ENCODE data around the gene SNCB. TPM values are rescaled to one million over a fixed set of nuclear protein-coding genes. Genes with fewer than 3 reads are reported as not detected.

The SNCB gene
- total RNA-seq, 1 donor from 2014 or later, result not detected

Small RNAs within 50 kb of the gene (microRNA-seq; reads per million reads assigned to microRNA genes)
- gene MIR4281, result not detected

Other genes with a start within 250 kb of the SNCB start
- 18.7 TPM for gene NOP16, start 241.9 kb downstream of the SNCB start, total RNA-seq
- 210 TPM for gene HIGD2A, start 241.8 kb downstream of the SNCB start, total RNA-seq
- gene CLTB, start 214.0 kb downstream of the SNCB start, total RNA-seq, result 209 TPM
- 12.3 TPM for gene FAF2, start 182.1 kb downstream of the SNCB start, total RNA-seq
- 27.8 TPM for gene RNF44, start 93.1 kb downstream of the SNCB start, total RNA-seq
- 0.19 TPM for gene CDHR2, start 81.2 kb downstream of the SNCB start, total RNA-seq
- 0.56 TPM for gene GPRIN1, start 20.4 kb downstream of the SNCB start, total RNA-seq
- gene EIF4E1B, start 141 bp upstream of the SNCB start, total RNA-seq, result not detected
- gene TSPAN17, start 16.9 kb upstream of the SNCB start, total RNA-seq, result 27.4 TPM
- gene UNC5A, start 180.0 kb upstream of the SNCB start, total RNA-seq, result 0.05 TPM

Measured in Right ventricle myocardium superior (tissue), 1 donor.